H9 (cell line): ENCODE data around the gene USP12. TPM values are rescaled to one million over a fixed set of nuclear protein-coding genes. Genes with fewer than 3 reads are reported as not detected.

ENCODE experiments used
- DNase-seq: peaks from one replicate; pipeline ENCODE4 v3.0.0-alpha.2; 2017
- H2AFZ ChIP-seq: one replicate; pipeline ENCODE4 v1.6.1; 2013; ENCODE audit warnings: mild to moderate bottlenecking, low read length, control low read depth, moderate library complexity
- H2AK5ac ChIP-seq: 2 replicates; pipeline ENCODE4 v1.6.1; 2013; ENCODE audit warnings: low read length, control low read depth, mixed read lengths; ENCODE audit not compliant: insufficient read length
- H2BK120ac ChIP-seq: one replicate; pipeline ENCODE4 v1.6.1; 2013; ENCODE audit warnings: low read depth, mild to moderate bottlenecking, low read length, control low read depth, inconsistent platforms; ENCODE audit not compliant: poor library complexity, severe bottlenecking
- H2BK12ac ChIP-seq: 2 replicates; pipeline ENCODE4 v1.6.1; 2013; ENCODE audit warnings: low read length, control low read depth, mixed read lengths, low read depth; ENCODE audit not compliant: insufficient read length
- H2BK15ac ChIP-seq: 2 replicates; pipeline ENCODE4 v1.6.1; 2013; ENCODE audit warnings: low read depth, low read length, control low read depth
- H2BK20ac ChIP-seq: one replicate; pipeline ENCODE4 v1.6.1; 2013; ENCODE audit warnings: low read depth, mild to moderate bottlenecking, low read length, control low read depth, inconsistent platforms; ENCODE audit not compliant: poor library complexity, severe bottlenecking
- H2BK5ac ChIP-seq: 2 replicates; pipeline ENCODE4 v1.6.1; 2013; ENCODE audit warnings: low read length, control low read depth, mixed read lengths; ENCODE audit not compliant: insufficient read length
- H3K14ac ChIP-seq: 2 replicates; pipeline ENCODE4 v1.6.1; 2013; ENCODE audit warnings: low read length, control low read depth; ENCODE audit not compliant: insufficient read depth
- H3K18ac ChIP-seq: 2 replicates; pipeline ENCODE4 v1.6.1; 2013; ENCODE audit warnings: low read depth, mild to moderate bottlenecking, mixed read lengths, low read length, control low read depth; ENCODE audit not compliant: insufficient read length
- H3K23ac ChIP-seq: 2 replicates; pipeline ENCODE4 v1.6.1; 2013; ENCODE audit warnings: low read length, control low read depth, mixed read lengths, low read depth; ENCODE audit not compliant: insufficient read length
- H3K23me2 ChIP-seq: 2 replicates; pipeline ENCODE4 v1.6.1; 2013; ENCODE audit warnings: low read depth, mild to moderate bottlenecking, mixed read lengths, low read length, control low read depth; ENCODE audit not compliant: insufficient read length, poor library complexity, severe bottlenecking
- H3K27ac ChIP-seq: 2 replicates; pipeline ENCODE4 v1.5.1; 2013; ENCODE audit warnings: low read length, control low read depth, mixed read lengths, low read depth; ENCODE audit not compliant: insufficient read length
- H3K27me3 ChIP-seq: 2 replicates; pipeline ENCODE4 v1.6.1; 2013; ENCODE audit warnings: low read length, control low read depth, inconsistent platforms; ENCODE audit not compliant: insufficient read depth
- H3K4ac ChIP-seq: 2 replicates; pipeline ENCODE4 v1.6.1; 2013; ENCODE audit warnings: low read depth, mild to moderate bottlenecking, control low read depth, inconsistent platforms, low read length, moderate library complexity
- H3K4me1 ChIP-seq: 2 replicates; pipeline ENCODE4 v1.6.1; 2013; ENCODE audit warnings: low read length, control low read depth, inconsistent platforms; ENCODE audit not compliant: insufficient read depth
- H3K4me2 ChIP-seq: 2 replicates; pipeline ENCODE4 v1.6.1; 2013; ENCODE audit warnings: low read length, control low read depth, mixed read lengths; ENCODE audit not compliant: insufficient read length, insufficient read depth
- H3K56ac ChIP-seq: 2 replicates; pipeline ENCODE4 v1.6.1; 2013; ENCODE audit warnings: low read depth, mild to moderate bottlenecking, mixed read lengths, low read length, control low read depth; ENCODE audit not compliant: insufficient read length
- H3K79me1 ChIP-seq: 2 replicates; pipeline ENCODE4 v1.6.1; 2013; ENCODE audit warnings: low read depth, mild to moderate bottlenecking, moderate library complexity, low read length, control low read depth, inconsistent platforms; ENCODE audit not compliant: insufficient read depth, poor library complexity, severe bottlenecking
- H3K79me2 ChIP-seq: 2 replicates; pipeline ENCODE4 v1.6.1; 2013; ENCODE audit warnings: low read length, control low read depth, inconsistent platforms; ENCODE audit not compliant: insufficient read depth
- H3K9ac ChIP-seq: 2 replicates; pipeline ENCODE4 v1.6.1; 2013; ENCODE audit warnings: low read length, control low read depth, mixed read lengths; ENCODE audit not compliant: insufficient read length; ENCODE audit errors: extremely low read depth
- H3K9me3 ChIP-seq: one replicate; pipeline ENCODE4 v1.6.1; 2013; ENCODE audit warnings: low read depth, low read length, inconsistent platforms; ENCODE audit not compliant: control insufficient read depth
- H3T11ph ChIP-seq: one replicate; pipeline ENCODE4 v1.6.1; 2013; ENCODE audit warnings: mild to moderate bottlenecking, low read length, control low read depth, inconsistent platforms
- H4K20me1 ChIP-seq: one replicate; pipeline ENCODE4 v1.6.1; 2013; ENCODE audit not compliant: control insufficient read depth, insufficient read length, insufficient read depth
- H4K5ac ChIP-seq: 2 replicates; pipeline ENCODE4 v1.6.1; 2013; ENCODE audit warnings: low read depth, mild to moderate bottlenecking, mixed read lengths, low read length, control low read depth; ENCODE audit not compliant: insufficient read length
- H4K8ac ChIP-seq: replicated peaks from 2 replicates; pipeline ENCODE4 v1.6.1; 2013; ENCODE audit warnings: low read length, control low read depth, mixed read lengths, low read depth; ENCODE audit not compliant: insufficient read length
- H4K91ac ChIP-seq: 2 replicates; pipeline ENCODE4 v1.6.1; 2013; ENCODE audit warnings: low read depth, mild to moderate bottlenecking, moderate library complexity, mixed read lengths, low read length, control low read depth; ENCODE audit not compliant: insufficient read length
- H3K27ac Mint-ChIP-seq, 3 experiments: 2 replicates in 2 of 3; 3 replicates in 1 of 3; pipeline ENCODE4 v1.8.0; 2020 to 2021; ENCODE audit warnings: mixed read lengths in 3 of 3, mild to moderate bottlenecking in 1 of 3, moderate library complexity in 1 of 3
- H3K27me3 Mint-ChIP-seq: 2 replicates; pipeline ENCODE4 v1.8.0; 2021; ENCODE audit warnings: low read depth, mild to moderate bottlenecking, moderate library complexity, mixed read lengths
- H3K36me3 Mint-ChIP-seq, 3 experiments: 2 replicates in 2 of 3; 3 replicates in 1 of 3; pipeline ENCODE4 v1.8.0; 2020 to 2021; ENCODE audit warnings: low read depth in 3 of 3, mixed read lengths in 3 of 3; ENCODE audit not compliant: insufficient read depth in 1 of 3
- H3K4me1 Mint-ChIP-seq, 2 experiments: 2 replicates each; pipeline ENCODE4 v1.8.0; 2020; ENCODE audit warnings: mixed read lengths in 2 of 2
- H3K4me3 Mint-ChIP-seq, 2 experiments: 2 replicates in 1 of 2; 3 replicates in 1 of 2; pipeline ENCODE4 v1.8.0; 2020 to 2021; ENCODE audit warnings: mild to moderate bottlenecking in 2 of 2, mixed read lengths in 2 of 2, moderate library complexity in 1 of 2
- H3K9me3 Mint-ChIP-seq, 2 experiments: 2 replicates in 1 of 2; 3 replicates in 1 of 2; pipeline ENCODE4 v1.8.0; 2020; ENCODE audit warnings: mild to moderate bottlenecking in 2 of 2, mixed read lengths in 2 of 2, moderate library complexity in 1 of 2
- CTCF ChIP-seq: fragments of 200-600 bp; sonication (generic); conservative IDR thresholded peaks from 3 replicates; pipeline ENCODE4 v1.8.0; 2021; ENCODE audit warnings: antibody characterized with exemption, mild to moderate bottlenecking
- WGBS: extraction: QIAGEN DNeasy Blood & Tissue Kit; methylation state at CpG from one replicate; pipeline ENCODE4 v1.1.7; 2013; ENCODE audit warnings: missing lambda C conversion rate, low lambda C conversion rate, mixed read lengths; ENCODE audit not compliant: insufficient read length; ENCODE audit errors: extremely low coverage; 5-methylcytosine and 5-hydroxymethylcytosine counted together
- total RNA-seq: library from RNA; stranded (reverse); gene quantifications from 2 replicates; pipeline ENCODE4 v1.2.1, GENCODE V29; 2021

USP12 gene
- total RNA-seq, 1 experiment from 2014 or later = 24.8 TPM

GRCh38 chr13:27047081-27047480 lies 124.5 kb downstream of the USP12 start:
- Histone ChIP-seq H3K9me3 (no peaks in the 10 kb centered on the region), H3K56ac (no peak overlapping the region), H3K23me2 (no peaks in the 10 kb centered on the region), H3K14ac (no peak overlapping the region), H3K79me2 (no peaks in the 10 kb centered on the region), H3K4me2 (no peak overlapping the region), H3K4ac (no peak overlapping the region), H2BK5ac (no peak overlapping the region), H4K8ac (no peak overlapping the region), H3T11ph (no peak overlapping the region), H4K91ac (no peak overlapping the region), H3K9ac (no peak overlapping the region), H2BK120ac (no peak overlapping the region), H3K18ac (no peak overlapping the region), H3K79me1 (no peaks in the 10 kb centered on the region), H3K27me3 (no peaks in the 10 kb centered on the region), H4K20me1 (no peaks in the 10 kb centered on the region), H2BK15ac (no peak overlapping the region), H4K5ac (no peak overlapping the region), H2AK5ac (no peak overlapping the region), H3K4me1 (no peaks in the 10 kb centered on the region; the same call in 1 of the 2 replicates), H2AFZ (no peak overlapping the region), H3K27ac (no peak overlapping the region), H3K23ac (no peak overlapping the region), H2BK12ac (no peak overlapping the region), H2BK20ac (no peak overlapping the region)
- TF ChIP-seq CTCF = no peak
- peaks cover 10 to 16% of the 10 kb centered on the region in 2 experiments for H3K4me1 Mint-ChIP-seq
- no peak overlapping the region for H3K4me3 Mint-ChIP-seq
- H3K27ac Mint-ChIP-seq = peak overlapping the region in 1 of 3 experiments; percentile 17; a peak in 1 of 7 replicates
- no peaks in the 10 kb centered on the region; a peak in 2 of 5 replicates for H3K9me3 Mint-ChIP-seq
- no peak for DNase-seq
- no CpG with 5 or more reads among the region's 13 CpGs for WGBS
- no peaks in the 10 kb centered on the region for H3K36me3 Mint-ChIP-seq
- H3K27me3 Mint-ChIP-seq = no peaks in the 10 kb centered on the region
